HepG2 (cell line): Measurements from ENCODE around the gene RBCK1. TPM values are rescaled to one million over a fixed set of nuclear protein-coding genes. Genes with fewer than 3 reads are reported as not detected.
A peak's percentile ranks its signal among the peaks of the same experiment; 100 is the strongest.

Experiments used
- ARNT2 ChIP-seq: sonication (generic); formaldehyde crosslinking; IDR thresholded peaks from 2 replicates; pipeline ENCODE4 v1.8.0; 2022; ENCODE audit warnings: mild to moderate bottlenecking, low read depth, missing genetic modification reagents, moderate library complexity
- BRD4 ChIP-seq: sonication (generic); formaldehyde crosslinking; IDR thresholded peaks from 2 replicates; pipeline ENCODE4 v1.4.0; 2020; ENCODE audit warnings: missing genetic modification reagents
- HNF4A ChIP-seq: sonication (generic); formaldehyde crosslinking; IDR thresholded peaks from 2 replicates; pipeline ENCODE4 v1.4.0; 2020; ENCODE audit warnings: missing genetic modification reagents
- HNRNPL ChIP-seq: fragments of 200-400 bp; formaldehyde crosslinking; IDR thresholded peaks from 2 replicates; pipeline ENCODE4 v1.6.1; 2017; ENCODE audit warnings: mild to moderate bottlenecking, low read depth, low read length
- JUND ChIP-seq: sonication (generic); formaldehyde crosslinking; IDR thresholded peaks from 2 replicates; pipeline ENCODE4 v1.8.0; 2022; ENCODE audit warnings: mild to moderate bottlenecking, missing genetic modification reagents
- KLF11 ChIP-seq: IDR thresholded peaks from 2 replicates; pipeline ENCODE4 v1.6.1; 2016; ENCODE audit warnings: missing compliant biosample characterization
- MED1 ChIP-seq: sonication (generic); formaldehyde crosslinking; IDR thresholded peaks from 2 replicates; pipeline ENCODE4 v1.4.0; 2020; ENCODE audit warnings: missing genetic modification reagents
- NR2F6 ChIP-seq, 2 experiments: IDR thresholded peaks; 2 replicates each; pipeline ENCODE4 v1.6.1; 2016; ENCODE audit warnings: antibody characterized with exemption in 1 of 2, mild to moderate bottlenecking in 1 of 2
- PAXIP1 ChIP-seq: sonication (generic); formaldehyde crosslinking; conservative IDR thresholded peaks from 2 replicates; pipeline ENCODE4 v1.4.0; 2020; ENCODE audit warnings: mild to moderate bottlenecking, missing genetic modification reagents, moderate library complexity
- PLRG1 ChIP-seq: fragments of 450-650 bp; conservative IDR thresholded peaks from 2 replicates; pipeline ENCODE4 v1.6.1; 2016
- POLR2G ChIP-seq: fragments of 200-400 bp; formaldehyde crosslinking; IDR thresholded peaks from 2 replicates; pipeline ENCODE4 v1.6.1; 2018; ENCODE audit warnings: mild to moderate bottlenecking, low read depth, low read length, moderate library complexity
- RBFOX2 ChIP-seq: fragments of 200-400 bp; formaldehyde crosslinking; IDR thresholded peaks from 2 replicates; pipeline ENCODE4 v1.6.1; 2017; ENCODE audit warnings: low read depth, mild to moderate bottlenecking, low read length
- SMAD9 ChIP-seq: sonication (generic); formaldehyde crosslinking; IDR thresholded peaks from 2 replicates; pipeline ENCODE4 v1.5.1; 2020; ENCODE audit warnings: mild to moderate bottlenecking, missing genetic modification reagents
- TOE1 ChIP-seq: sonication (generic); formaldehyde crosslinking; IDR thresholded peaks from 2 replicates; pipeline ENCODE4 v1.4.0; 2020; ENCODE audit warnings: mild to moderate bottlenecking, missing genetic modification reagents
- WIZ ChIP-seq: sonication (generic); formaldehyde crosslinking; IDR thresholded peaks from 2 replicates; pipeline ENCODE4 v1.5.1; 2020; ENCODE audit warnings: mild to moderate bottlenecking, missing genetic modification reagents
- ZNF18 ChIP-seq: sonication (generic); formaldehyde crosslinking; IDR thresholded peaks from 2 replicates; pipeline ENCODE4 v1.8.0; 2022; ENCODE audit warnings: mild to moderate bottlenecking, missing genetic modification reagents; ENCODE audit not compliant: insufficient replicate concordance
- ZNF710 ChIP-seq: sonication (generic); formaldehyde crosslinking; IDR thresholded peaks from 2 replicates; pipeline ENCODE4 v1.5.0; 2020; ENCODE audit warnings: mild to moderate bottlenecking, missing genetic modification reagents, borderline replicate concordance
- ZNF737 ChIP-seq: sonication (generic); formaldehyde crosslinking; IDR thresholded peaks from 2 replicates; pipeline ENCODE4 v1.5.0; 2020; ENCODE audit warnings: missing genetic modification reagents, mild to moderate bottlenecking, borderline replicate concordance
- polyA plus RNA-seq, 8 experiments: library from polyadenylated mRNA; depleted of rRNA in 3 of 8; stranded (reverse) in 7 of 8; unstranded in 1 of 8; fragments of >200 nt; fragmentation: Illumina TruSeq in 4 of 8; extraction: Trizol in 4 of 8; gene quantifications; 2 replicates each; pipeline versions ENCODE4 v1.2.1 to v1.2.3, GENCODE V29; 2011 to 2016; ENCODE audit warnings: low read depth in 4 of 8, missing spikeins in 1 of 8, mixed read lengths in 1 of 8; ENCODE audit not compliant: insufficient read depth in 1 of 8
- total RNA-seq, 5 experiments: library from RNA; depleted of rRNA; stranded (reverse); fragments of >200 nt; fragmentation: Illumina TruSeq; extraction: Trizol; gene quantifications; 2 replicates each; pipeline ENCODE4 v1.2.3, GENCODE V29; 2016; ENCODE audit warnings: low read depth in 1 of 5

The RBCK1 gene
- total and polyA plus RNA-seq, 2 of the 13 experiments (the other 11 are each of a cell fraction or from before 2014, with no cell fraction given): 149 to 215 TPM

- TF ChIP-seq ARNT2 (CRISPR knock-in tag): 0 out of 2 replicates have a peak, but pooled peaks have one; percentile 45
- TF ChIP-seq POLR2G: peak; percentile 92
- TF ChIP-seq ZNF737: no peak
- 0 out of 2 replicates have a peak, but pooled peaks have one; percentile 9 for TF ChIP-seq ZNF710 (CRISPR knock-in tag)
- no peak for TF ChIP-seq TOE1
- TF ChIP-seq BRD4 (CRISPR knock-in tag): no peak; the same call in 1 of the 2 replicates
- TF ChIP-seq PAXIP1 (CRISPR knock-in tag): peak; percentile 12; the same call in 1 of the 2 replicates
- no peak for TF ChIP-seq NR2F6 (IDR thresholded peaks at IDR 0.05)
- TF ChIP-seq NR2F6 (CRISPR knock-in tag; IDR thresholded peaks at IDR 0.05): no peak
- no peak for TF ChIP-seq SMAD9 (CRISPR knock-in tag)
- peak; percentile 57 for TF ChIP-seq MED1 (CRISPR knock-in tag)
- TF ChIP-seq HNF4A (CRISPR knock-in tag): peak; percentile 32; the same call in 1 of the 2 replicates
- peak; percentile 80 for TF ChIP-seq RBFOX2
- TF ChIP-seq ZNF18: no peak
- no peak for TF ChIP-seq WIZ (CRISPR knock-in tag)
- 0 out of 2 replicates have a peak, but pooled peaks have one; percentile 18 for TF ChIP-seq KLF11 (CRISPR knock-in tag)
- TF ChIP-seq PLRG1: no peak
- TF ChIP-seq HNRNPL: no peak
- 0 out of 2 replicates have a peak, but pooled peaks have one; percentile 20 for TF ChIP-seq JUND (CRISPR knock-in tag)
Observed at GRCh38 chr20:400454-401275, 7.4 kb upstream of the RBCK1 start (continued).
